ENCODE measurements around the gene ATG2B.

Gene ATG2B

GRCh38 chr14:96233661-96234060 lies 129.5 kb downstream of the ATG2B start:
- Histone ChIP-seq H3K36me3 (ENCODE audit: insufficient read depth, low read length) (no peaks in the 10 kb centered on the region), H3K27me3 (ENCODE audit: insufficient read depth, low read length, poor library complexity, severe bottlenecking) (no peaks in the 10 kb centered on the region), H3K9me2 (replicated peaks; ENCODE audit: low read depth, low read length) (no peaks in the 10 kb centered on the region), H3K9me3 (ENCODE audit: insufficient read depth, low read depth, low read length) (0 out of 2 replicates have a peak, but pooled peaks cover 3% of the 10 kb centered on the region), H2AFZ (ENCODE audit: low read length) (no peak overlapping the region), H3F3A (ENCODE audit: low read depth) (no peaks in the 10 kb centered on the region), H4K20me1 (ENCODE audit: insufficient read depth, low read length, poor library complexity, severe bottlenecking) (no peaks in the 10 kb centered on the region), H3K4me3 (ENCODE audit: low read length, poor library complexity, severe bottlenecking) (no peak overlapping the region), H3K4me1 (ENCODE audit: insufficient read depth, low read length, poor library complexity, severe bottlenecking) (no peaks in the 10 kb centered on the region), H3K9ac (ENCODE audit: low read depth, low read length, poor library complexity, severe bottlenecking) (no peak overlapping the region), H3K4me2 (ENCODE audit: low read depth, low read length, poor library complexity, severe bottlenecking) (no peak overlapping the region), H3K79me2 (ENCODE audit: insufficient read depth, low read length) (no peaks in the 10 kb centered on the region)
- TF ChIP-seq EZH2phosphoT487 (IDR thresholded peaks at IDR 0.05; ENCODE audit: borderline replicate concordance) = no peak
- TF ChIP-seq, protein P1, sequence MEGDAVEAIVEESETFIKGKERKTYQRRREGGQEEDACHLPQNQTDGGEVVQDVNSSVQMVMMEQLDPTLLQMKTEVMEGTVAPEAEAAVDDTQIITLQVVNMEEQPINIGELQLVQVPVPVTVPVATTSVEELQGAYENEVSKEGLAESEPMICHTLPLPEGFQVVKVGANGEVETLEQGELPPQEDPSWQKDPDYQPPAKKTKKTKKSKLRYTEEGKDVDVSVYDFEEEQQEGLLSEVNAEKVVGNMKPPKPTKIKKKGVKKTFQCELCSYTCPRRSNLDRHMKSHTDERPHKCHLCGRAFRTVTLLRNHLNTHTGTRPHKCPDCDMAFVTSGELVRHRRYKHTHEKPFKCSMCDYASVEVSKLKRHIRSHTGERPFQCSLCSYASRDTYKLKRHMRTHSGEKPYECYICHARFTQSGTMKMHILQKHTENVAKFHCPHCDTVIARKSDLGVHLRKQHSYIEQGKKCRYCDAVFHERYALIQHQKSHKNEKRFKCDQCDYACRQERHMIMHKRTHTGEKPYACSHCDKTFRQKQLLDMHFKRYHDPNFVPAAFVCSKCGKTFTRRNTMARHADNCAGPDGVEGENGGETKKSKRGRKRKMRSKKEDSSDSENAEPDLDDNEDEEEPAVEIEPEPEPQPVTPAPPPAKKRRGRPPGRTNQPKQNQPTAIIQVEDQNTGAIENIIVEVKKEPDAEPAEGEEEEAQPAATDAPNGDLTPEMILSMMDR (conservative IDR thresholded peaks at IDR 0.05; ENCODE audit: low read length) = no peak

- Histone ChIP-seq H4K20me1 (ENCODE audit: insufficient read depth, low read length, poor library complexity, severe bottlenecking) (no peaks in the 10 kb centered on the region), H3K9me2 (replicated peaks; ENCODE audit: low read depth, low read length) (no peaks in the 10 kb centered on the region), H3K9ac (ENCODE audit: low read depth, low read length, poor library complexity, severe bottlenecking) (no peak overlapping the region), H3K4me2 (ENCODE audit: low read depth, low read length, poor library complexity, severe bottlenecking) (no peak overlapping the region), H2AFZ (ENCODE audit: low read length) (no peak overlapping the region), H3K27me3 (ENCODE audit: insufficient read depth, low read length, poor library complexity, severe bottlenecking) (no peaks in the 10 kb centered on the region), H3K79me2 (ENCODE audit: insufficient read depth, low read length) (no peaks in the 10 kb centered on the region), H3K9me3 (ENCODE audit: insufficient read depth, low read depth, low read length) (no peaks in the 10 kb centered on the region; the same call in 1 of the 2 replicates), H3F3A (ENCODE audit: low read depth) (no peaks in the 10 kb centered on the region), H3K4me3 (ENCODE audit: low read length, poor library complexity, severe bottlenecking) (no peak overlapping the region), H3K36me3 (ENCODE audit: insufficient read depth, low read length) (no peaks in the 10 kb centered on the region), H3K4me1 (ENCODE audit: insufficient read depth, low read length, poor library complexity, severe bottlenecking) (no peaks in the 10 kb centered on the region)
- TF ChIP-seq EZH2phosphoT487 (IDR thresholded peaks at IDR 0.05; ENCODE audit: borderline replicate concordance) = no peak
- TF ChIP-seq, protein P1 (conservative IDR thresholded peaks at IDR 0.05; ENCODE audit: low read length) = no peak
Observed at GRCh38 chr14:96232506-96232905, 130.6 kb downstream of the ATG2B start.

DNA sequence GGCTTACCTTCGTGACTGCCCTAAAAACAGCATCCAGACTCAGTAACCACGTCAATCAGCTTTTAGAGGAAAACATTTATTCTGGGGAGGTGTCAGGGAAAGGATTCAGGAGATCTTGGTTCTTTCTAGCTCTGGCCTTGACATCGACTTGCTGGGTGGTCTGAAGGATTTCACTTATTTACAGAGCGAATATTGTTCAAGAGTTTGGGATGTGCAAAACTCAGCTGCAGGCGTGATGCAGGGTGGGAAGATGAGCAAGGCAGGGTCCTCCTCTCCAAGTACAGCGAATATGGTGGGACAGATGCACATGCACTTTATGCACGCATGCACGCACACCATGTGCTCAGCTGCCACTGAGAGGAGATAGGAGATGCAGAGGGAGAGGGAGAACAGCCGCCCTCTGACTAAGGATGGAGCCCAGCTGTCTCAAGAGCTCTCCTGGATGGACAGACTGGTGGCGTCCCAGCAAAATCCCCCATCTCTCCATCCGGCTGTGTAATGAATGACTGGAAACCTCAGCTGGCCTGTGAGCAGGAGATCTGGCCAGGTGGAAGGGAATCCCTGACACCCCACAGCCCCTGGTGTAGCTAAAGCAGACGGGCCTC lies 131.5 kb downstream of the ATG2B start:
- no peaks in the 10 kb centered on the region for H3F3A ChIP-seq (ENCODE audit: low read depth)
- no peaks in the 10 kb centered on the region for H3K27me3 ChIP-seq (ENCODE audit: insufficient read depth, low read length, poor library complexity, severe bottlenecking)
- TF ChIP-seq EZH2phosphoT487 (IDR thresholded peaks at IDR 0.05; ENCODE audit: borderline replicate concordance) = no peak
- TF ChIP-seq, protein P1 (conservative IDR thresholded peaks at IDR 0.05; ENCODE audit: low read length) = no peak
- H3K9me2 ChIP-seq (replicated peaks; ENCODE audit: low read depth, low read length) = no peaks in the 10 kb centered on the region
- no peak overlapping the region for H3K9ac ChIP-seq (ENCODE audit: low read depth, low read length, poor library complexity, severe bottlenecking)
- no peaks in the 10 kb centered on the region for H4K20me1 ChIP-seq (ENCODE audit: insufficient read depth, low read length, poor library complexity, severe bottlenecking)
- no peak overlapping the region for H3K4me2 ChIP-seq (ENCODE audit: low read depth, low read length, poor library complexity, severe bottlenecking)
- H3K36me3 ChIP-seq (ENCODE audit: insufficient read depth, low read length) = no peaks in the 10 kb centered on the region
- no peak overlapping the region for H2AFZ ChIP-seq (ENCODE audit: low read length)
- H3K4me3 ChIP-seq (ENCODE audit: low read length, poor library complexity, severe bottlenecking) = no peak overlapping the region
- no peaks in the 10 kb centered on the region for H3K79me2 ChIP-seq (ENCODE audit: insufficient read depth, low read length)
- H3K4me1 ChIP-seq (ENCODE audit: insufficient read depth, low read length, poor library complexity, severe bottlenecking) = no peaks in the 10 kb centered on the region
- H3K9me3 ChIP-seq (ENCODE audit: insufficient read depth, low read depth, low read length) = no peaks in the 10 kb centered on the region; the same call in 1 of the 2 replicates

Measured in Loucy (cell line).